GM12875 (cell line): ENCODE measurements around the gene ASTN2.

Source experiments
- H3K4me3 ChIP-seq: one replicate; pipeline ENCODE4 v1.5.1; 2011; ENCODE audit warnings: low read depth, low read length, control low read depth
- CTCF ChIP-seq: IDR thresholded peaks from 2 replicates; pipeline ENCODE4 v1.5.1; 2011; ENCODE audit warnings: low read depth, mild to moderate bottlenecking, control low read depth, inconsistent platforms, low read length, moderate library complexity, borderline replicate concordance; ENCODE audit not compliant: insufficient read depth

The ASTN2 gene

GRCh38 chr9:116515541-116515940 is 899.3 kb downstream of the ASTN2 start:
- no peak for TF ChIP-seq CTCF
- no peak overlapping the region for H3K4me3 ChIP-seq

GRCh38 chr9:116506685-116507084 is 908.2 kb downstream of the ASTN2 start:
- no peak overlapping the region for H3K4me3 ChIP-seq
- no peak for TF ChIP-seq CTCF

- no peak for TF ChIP-seq CTCF
- no peak overlapping the region for H3K4me3 ChIP-seq
Measured at GRCh38 chr9:116504893-116505480, 909.9 kb downstream of the ASTN2 start.

GRCh38 chr9:116504081-116504480 is 910.8 kb downstream of the ASTN2 start:
- TF ChIP-seq CTCF = no peak

GRCh38 chr9:116502746-116503145 is 912.1 kb downstream of the ASTN2 start:
- TF ChIP-seq CTCF = no peak

More at GRCh38 chr9:116504081-116504480, 910.8 kb downstream of the ASTN2 start:
- H3K4me3 ChIP-seq = no peak overlapping the region

GRCh38 chr9:116501871-116502270 is 913.0 kb downstream of the ASTN2 start:
- no peak overlapping the region for H3K4me3 ChIP-seq
- TF ChIP-seq CTCF = no peak

More at GRCh38 chr9:116502746-116503145, 912.1 kb downstream of the ASTN2 start:
- H3K4me3 ChIP-seq = no peak overlapping the region
